ENCODE measurements around the gene ART5. TPM values are rescaled to one million over a fixed set of nuclear protein-coding genes. Genes with fewer than 3 reads are reported as not detected.

ART5 gene
- total RNA-seq, 1 experiment from 2014 or later: 7.9 TPM

- Histone ChIP-seq H3K23ac (ENCODE audit: insufficient read length, low read depth, low read length) (no peak overlapping the region), H3K27me3 (ENCODE audit: insufficient read depth, low read length) (no peaks in the 10 kb centered on the region), H2BK20ac (ENCODE audit: low read depth, low read length, poor library complexity, severe bottlenecking) (no peak overlapping the region), H3K4me2 (ENCODE audit: insufficient read depth, insufficient read length, low read length) (no peak overlapping the region), H4K20me1 (ENCODE audit: control insufficient read depth, insufficient read depth, insufficient read length) (no peaks in the 10 kb centered on the region), H2AFZ (ENCODE audit: low read length) (no peak overlapping the region), H4K91ac (ENCODE audit: insufficient read length, low read depth, low read length) (no peak overlapping the region), H2BK120ac (ENCODE audit: low read depth, low read length, poor library complexity, severe bottlenecking) (no peak overlapping the region), H4K8ac (replicated peaks; ENCODE audit: insufficient read length, low read depth, low read length) (no peak overlapping the region), H4K5ac (ENCODE audit: insufficient read length, low read depth, low read length) (no peak overlapping the region), H2BK12ac (ENCODE audit: insufficient read length, low read depth, low read length) (no peak overlapping the region), H3K14ac (ENCODE audit: insufficient read depth, low read length) (no peak overlapping the region), H2BK15ac (ENCODE audit: low read depth, low read length) (no peak overlapping the region), H3K9ac (ENCODE audit: extremely low read depth, insufficient read length, low read length) (no peak overlapping the region), H2AK5ac (ENCODE audit: insufficient read length, low read length) (no peak overlapping the region), H3K79me1 (ENCODE audit: insufficient read depth, low read depth, low read length, poor library complexity, severe bottlenecking) (no peaks in the 10 kb centered on the region), H3K4ac (ENCODE audit: low read depth, low read length) (no peak overlapping the region), H3K18ac (ENCODE audit: insufficient read length, low read depth, low read length) (no peak overlapping the region), H3T11ph (ENCODE audit: low read length) (no peak overlapping the region), H3K23me2 (ENCODE audit: insufficient read length, low read depth, low read length, poor library complexity, severe bottlenecking) (peaks cover 13% of the 10 kb centered on the region), H3K9me3 (ENCODE audit: control insufficient read depth, low read depth, low read length) (no peaks in the 10 kb centered on the region), H3K79me2 (ENCODE audit: insufficient read depth, low read length) (no peaks in the 10 kb centered on the region), H3K56ac (ENCODE audit: insufficient read length, low read depth, low read length) (no peak overlapping the region), H2BK5ac (ENCODE audit: insufficient read length, low read length) (no peak overlapping the region), H3K4me1 (ENCODE audit: insufficient read depth, low read length) (no peaks in the 10 kb centered on the region), H3K27ac (ENCODE audit: insufficient read length, low read depth, low read length) (no peak overlapping the region)
- whole genome bisulfite sequencing (ENCODE audit: extremely low coverage, insufficient read length, low lambda C conversion rate): no CpG with 5 or more reads among the region's 14 CpGs
- Mint-ChIP-seq H3K36me3 (ENCODE audit: insufficient read depth in 1 of 3, low read depth in 3 of 3) (peaks cover 5 to 13% (median 7%) of the 10 kb centered on the region in 3 experiments; a peak in 5 of 7 replicates), H3K4me3 (no peak overlapping the region), H3K9me3 (peaks cover 7 to 13% of the 10 kb centered on the region in 2 experiments), H3K27me3 (ENCODE audit: low read depth) (peaks cover 17% of the 10 kb centered on the region), H3K27ac (no peak overlapping the region), H3K4me1 (peaks cover 9 to 18% of the 10 kb centered on the region in 2 experiments)
- TF ChIP-seq CTCF (conservative IDR thresholded peaks at IDR 0.05): no peak
- DNase-seq: no peak
Observed at GRCh38 chr11:3639841-3640240, 2.0 kb downstream of the ART5 start.

Measured in H9 (cell line).